ENCODE data around the gene CLCN1.

CLCN1 gene

DNA sequence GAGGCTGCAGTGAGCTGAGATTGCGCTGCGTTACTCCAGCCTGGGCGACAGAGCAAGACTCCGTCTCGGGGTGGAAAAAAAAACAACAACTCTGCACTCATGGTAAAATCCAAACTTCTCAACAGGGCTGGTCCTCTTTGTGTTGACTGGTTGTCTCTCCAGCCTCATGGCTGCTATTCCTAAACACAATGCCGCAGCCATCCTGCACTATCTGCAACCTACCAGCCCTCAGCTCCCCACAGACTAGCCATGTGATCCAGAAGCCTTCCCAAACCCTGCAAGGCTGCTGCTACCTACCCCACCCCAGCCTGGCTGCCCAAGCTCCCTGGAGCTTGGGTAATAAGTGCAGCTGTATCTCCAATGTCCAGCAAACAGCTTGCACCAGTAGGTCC is 77.0 kb downstream of the CLCN1 start:
- no peaks in the 10 kb centered on the region for H3K9me3 ChIP-seq (ENCODE audit: control insufficient read depth, low read length)
- peaks cover 34% of the 10 kb centered on the region for H3K4me1 ChIP-seq (ENCODE audit: control insufficient read depth, insufficient read depth, low read length, poor library complexity, severe bottlenecking)
- H3K36me3 ChIP-seq (ENCODE audit: control insufficient read depth, insufficient read depth, low read length), result peaks cover 45% of the 10 kb centered on the region
- WGBS, 2 experiments (ENCODE audit: insufficient coverage in 2 of 2), result 95 to 98% methylated on average over 6 of the region's 6 CpGs
- no peak overlapping the region for H3K4me3 ChIP-seq (ENCODE audit: extremely low read depth, insufficient read depth, low read length, poor library complexity, severe bottlenecking)
- no peak overlapping the region for H3K27ac ChIP-seq (ENCODE audit: low read depth, low read length, severe bottlenecking)

DNA sequence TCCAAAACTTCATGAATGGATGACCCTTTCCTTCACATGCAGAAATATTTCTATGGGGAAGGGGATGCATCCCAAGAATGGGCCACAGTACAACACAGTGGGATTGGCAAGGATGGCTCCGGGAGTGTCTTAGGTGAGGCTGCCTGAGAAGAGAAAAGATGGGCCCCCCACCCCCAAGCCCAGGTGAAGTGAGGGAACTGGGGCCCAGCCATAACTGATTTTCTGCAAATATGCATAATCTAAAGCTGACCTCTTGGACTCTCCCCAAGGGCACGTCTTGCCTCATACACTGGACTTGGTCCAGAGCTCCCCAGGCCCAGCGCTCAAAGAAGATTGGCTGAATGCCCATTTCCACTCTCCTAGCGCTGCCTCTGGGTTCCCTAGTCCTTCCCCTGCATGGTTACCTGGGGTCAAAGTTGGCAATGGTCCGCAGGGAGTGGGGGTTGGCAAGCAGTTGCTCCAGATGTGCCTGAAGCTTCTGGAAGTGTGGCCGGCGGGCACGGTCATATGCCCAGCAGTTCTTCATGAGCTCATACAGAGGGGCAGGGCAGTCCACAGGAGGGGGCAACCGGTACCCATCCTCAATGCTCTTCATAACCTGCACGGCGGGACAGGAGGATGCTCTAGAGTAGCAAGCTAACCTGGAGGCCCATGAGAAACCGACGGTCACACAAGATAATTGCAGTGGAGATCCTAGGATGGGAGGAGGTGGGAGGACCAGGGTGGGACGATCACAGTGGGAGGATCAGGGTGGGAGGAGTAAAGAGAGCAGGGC is 77.5 kb downstream of the CLCN1 start:
- WGBS, 2 experiments (ENCODE audit: insufficient coverage in 2 of 2), result 92 to 94% methylated on average over 9 to 13 of the region's 14 CpGs
- no peak overlapping the region for H3K4me3 ChIP-seq (ENCODE audit: extremely low read depth, insufficient read depth, low read length, poor library complexity, severe bottlenecking)
- no peaks in the 10 kb centered on the region for H3K9me3 ChIP-seq (ENCODE audit: control insufficient read depth, low read length)
- H3K4me1 ChIP-seq (ENCODE audit: control insufficient read depth, insufficient read depth, low read length, poor library complexity, severe bottlenecking), result peaks cover 30% of the 10 kb centered on the region
- no peak overlapping the region for H3K27ac ChIP-seq (ENCODE audit: low read depth, low read length, severe bottlenecking)
- peaks cover 39% of the 10 kb centered on the region for H3K36me3 ChIP-seq (ENCODE audit: control insufficient read depth, insufficient read depth, low read length)

DNA sequence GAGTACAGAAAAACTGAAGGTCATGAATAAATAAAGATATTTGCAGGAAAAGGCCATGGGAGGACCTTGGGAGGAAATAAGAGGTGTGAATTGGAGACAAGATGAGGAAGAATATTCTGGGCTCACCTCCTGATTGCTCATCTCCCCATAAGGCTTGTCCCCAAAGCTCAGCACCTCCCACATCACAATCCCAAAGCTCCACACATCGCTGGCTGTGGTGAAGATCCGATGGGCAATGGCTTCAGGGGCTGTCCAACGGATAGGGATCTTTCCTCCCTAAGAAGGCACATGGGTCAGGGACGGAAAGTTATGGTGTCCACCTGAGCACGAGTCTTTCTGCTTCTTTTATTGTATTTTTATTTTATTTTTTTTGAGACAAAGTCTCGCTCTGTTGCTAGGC is 78.2 kb downstream of the CLCN1 start:
- Histone ChIP-seq H3K36me3 (ENCODE audit: control insufficient read depth, insufficient read depth, low read length) (peaks cover 33% of the 10 kb centered on the region), H3K4me1 (ENCODE audit: control insufficient read depth, insufficient read depth, low read length, poor library complexity, severe bottlenecking) (peaks cover 25% of the 10 kb centered on the region), H3K4me3 (ENCODE audit: extremely low read depth, insufficient read depth, low read length, poor library complexity, severe bottlenecking) (no peak overlapping the region), H3K9me3 (ENCODE audit: control insufficient read depth, low read length) (no peaks in the 10 kb centered on the region), H3K27ac (ENCODE audit: low read depth, low read length, severe bottlenecking) (no peak overlapping the region)
- 97% methylated on average over 3 to 4 of the region's 6 CpGs for WGBS, 2 experiments (ENCODE audit: insufficient coverage in 2 of 2)

GRCh38 chr7:143394777-143395176 is 78.9 kb downstream of the CLCN1 start:
- H3K27ac ChIP-seq (ENCODE audit: low read depth, low read length, severe bottlenecking), result no peak overlapping the region
- WGBS, 2 experiments (ENCODE audit: insufficient coverage in 2 of 2), result 83 to 91% methylated on average over 6 of the region's 6 CpGs
- H3K4me3 ChIP-seq (ENCODE audit: extremely low read depth, insufficient read depth, low read length, poor library complexity, severe bottlenecking), result no peak overlapping the region
- peaks cover 26% of the 10 kb centered on the region for H3K36me3 ChIP-seq (ENCODE audit: control insufficient read depth, insufficient read depth, low read length)
- H3K9me3 ChIP-seq (ENCODE audit: control insufficient read depth, low read length), result no peaks in the 10 kb centered on the region
- peaks cover 17% of the 10 kb centered on the region for H3K4me1 ChIP-seq (ENCODE audit: control insufficient read depth, insufficient read depth, low read length, poor library complexity, severe bottlenecking)

GRCh38 chr7:143395187-143396149 is 79.6 kb downstream of the CLCN1 start:
- Histone ChIP-seq H3K9me3 (ENCODE audit: control insufficient read depth, low read length) (no peaks in the 10 kb centered on the region), H3K4me3 (ENCODE audit: extremely low read depth, insufficient read depth, low read length, poor library complexity, severe bottlenecking) (no peak overlapping the region), H3K27ac (ENCODE audit: low read depth, low read length, severe bottlenecking) (no peak overlapping the region), H3K36me3 (ENCODE audit: control insufficient read depth, insufficient read depth, low read length) (peaks cover 19% of the 10 kb centered on the region), H3K4me1 (ENCODE audit: control insufficient read depth, insufficient read depth, low read length, poor library complexity, severe bottlenecking) (peaks cover 14% of the 10 kb centered on the region)
- 87 to 89% methylated on average over 17 of the region's 21 CpGs for WGBS, 2 experiments (ENCODE audit: insufficient coverage in 2 of 2)

GRCh38 chr7:143396182-143396581 is 80.3 kb downstream of the CLCN1 start:
- H3K4me3 ChIP-seq (ENCODE audit: extremely low read depth, insufficient read depth, low read length, poor library complexity, severe bottlenecking), result no peak overlapping the region
- 55 to 80% methylated on average over 2 to 7 of the region's 7 CpGs for WGBS, 2 experiments (ENCODE audit: insufficient coverage in 2 of 2)
- peaks cover 9% of the 10 kb centered on the region for H3K4me1 ChIP-seq (ENCODE audit: control insufficient read depth, insufficient read depth, low read length, poor library complexity, severe bottlenecking)
- H3K9me3 ChIP-seq (ENCODE audit: control insufficient read depth, low read length), result no peaks in the 10 kb centered on the region
- H3K27ac ChIP-seq (ENCODE audit: low read depth, low read length, severe bottlenecking), result no peak overlapping the region
- H3K36me3 ChIP-seq (ENCODE audit: control insufficient read depth, insufficient read depth, low read length), result peaks cover 12% of the 10 kb centered on the region

DNA sequence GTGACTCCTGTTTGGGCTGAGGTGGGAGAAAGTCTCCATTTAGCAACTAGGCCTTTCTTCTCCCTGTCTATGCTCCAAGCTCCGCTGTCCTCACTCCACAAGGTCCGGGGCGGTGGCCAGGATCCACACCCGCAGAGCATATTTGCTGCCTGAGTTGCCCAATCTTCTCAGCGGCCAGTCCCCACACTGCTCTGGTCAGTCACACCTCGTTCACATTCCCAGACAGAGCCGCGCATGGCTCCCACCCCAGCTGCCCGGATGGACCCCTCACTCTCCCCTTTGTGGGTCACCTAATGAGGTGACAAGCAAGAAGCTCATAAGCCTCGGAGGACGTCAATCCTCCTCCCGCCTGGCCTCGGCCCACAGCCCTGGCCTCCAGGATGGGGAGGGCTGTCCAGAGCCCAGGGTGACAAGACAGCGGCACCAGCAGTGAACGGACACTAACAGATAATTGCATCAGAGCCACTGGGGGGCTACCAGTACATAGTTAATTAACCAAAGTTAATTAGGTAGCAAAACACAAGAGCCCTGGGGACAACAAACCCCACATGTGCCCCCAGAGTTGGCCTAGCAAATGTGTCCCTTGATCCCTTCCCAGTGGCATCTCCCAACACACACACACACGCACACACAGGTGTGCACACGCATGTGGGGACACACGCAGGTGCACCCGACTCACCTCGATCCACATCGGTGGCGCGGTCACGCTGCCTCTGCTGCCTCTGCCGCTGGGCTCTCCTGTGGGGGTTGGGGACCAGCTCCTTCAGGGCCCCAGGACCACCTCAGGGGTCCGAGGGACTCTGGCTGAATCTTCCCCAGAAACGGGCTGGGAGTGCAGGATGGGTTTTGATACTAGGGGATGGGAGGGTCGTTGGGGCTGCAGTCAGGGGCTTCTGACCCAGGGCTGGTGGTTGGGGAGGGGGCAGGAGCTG is 81.0 kb downstream of the CLCN1 start:
- no peak overlapping the region for H3K4me3 ChIP-seq (ENCODE audit: extremely low read depth, insufficient read depth, low read length, poor library complexity, severe bottlenecking)
- no peak overlapping the region for H3K27ac ChIP-seq (ENCODE audit: low read depth, low read length, severe bottlenecking)
- H3K4me1 ChIP-seq (ENCODE audit: control insufficient read depth, insufficient read depth, low read length, poor library complexity, severe bottlenecking), result peaks cover 3% of the 10 kb centered on the region
- H3K9me3 ChIP-seq (ENCODE audit: control insufficient read depth, low read length), result no peaks in the 10 kb centered on the region
- 90 to 94% methylated on average over 23 to 27 of the region's 28 CpGs for WGBS, 2 experiments (ENCODE audit: insufficient coverage in 2 of 2)
- peaks cover 5% of the 10 kb centered on the region for H3K36me3 ChIP-seq (ENCODE audit: control insufficient read depth, insufficient read depth, low read length)

DNA sequence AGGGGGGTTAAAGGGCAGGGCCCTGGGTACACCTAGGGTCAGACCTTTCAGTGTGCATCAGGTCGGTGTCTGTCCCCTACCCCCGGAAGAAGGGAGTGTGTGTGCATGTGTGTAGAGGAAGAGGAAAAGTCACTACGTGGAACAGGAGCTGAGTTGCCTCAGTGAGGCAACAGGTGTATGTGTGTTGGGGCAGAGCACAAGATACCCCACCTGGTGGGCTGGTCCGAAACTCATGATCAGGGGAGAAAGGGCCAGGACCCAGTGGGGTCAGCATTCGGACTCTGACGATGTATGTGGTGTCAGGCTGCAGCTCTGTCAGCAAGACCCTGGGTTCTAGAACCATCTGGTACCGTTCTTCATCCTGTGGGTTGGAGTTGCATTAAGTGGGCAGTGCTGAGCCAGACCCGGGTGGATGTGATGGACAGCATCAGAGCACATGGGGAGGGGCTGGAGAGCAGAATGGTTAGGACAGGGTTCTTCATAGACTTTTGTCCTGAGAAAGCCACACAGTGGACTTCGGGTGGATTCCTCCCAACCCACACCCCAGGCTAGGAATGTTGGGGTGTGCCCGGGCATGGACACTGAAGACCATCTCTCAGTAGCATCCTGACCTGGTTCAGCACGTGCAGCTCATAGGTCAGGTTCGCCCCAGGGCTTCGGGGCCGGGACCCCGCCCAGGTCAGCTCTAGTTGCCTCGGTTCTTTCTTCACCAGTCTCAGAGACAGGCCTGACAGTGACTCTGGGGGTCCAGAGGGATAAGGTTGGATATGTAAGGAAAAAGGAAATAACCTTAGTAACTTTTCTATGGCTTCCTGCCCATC is 82.0 kb downstream of the CLCN1 start:
- 91 to 94% methylated on average over 15 of the region's 16 CpGs for WGBS, 2 experiments (ENCODE audit: insufficient coverage in 2 of 2)
- H3K4me3 ChIP-seq (ENCODE audit: extremely low read depth, insufficient read depth, low read length, poor library complexity, severe bottlenecking), result no peak overlapping the region

GRCh38 chr7:143398616-143399015 is 82.7 kb downstream of the CLCN1 start:
- WGBS, 2 experiments (ENCODE audit: insufficient coverage in 2 of 2), result 88 to 95% methylated on average over 7 to 9 of the region's 14 CpGs
- Histone ChIP-seq H3K4me3 (ENCODE audit: extremely low read depth, insufficient read depth, low read length, poor library complexity, severe bottlenecking) (no peak overlapping the region), H3K36me3 (ENCODE audit: control insufficient read depth, insufficient read depth, low read length) (no peaks in the 10 kb centered on the region)

More for the DNA sequence above, 82.0 kb downstream of the CLCN1 start:
- Histone ChIP-seq H3K4me1 (ENCODE audit: control insufficient read depth, insufficient read depth, low read length, poor library complexity, severe bottlenecking) (peaks cover 3% of the 10 kb centered on the region), H3K9me3 (ENCODE audit: control insufficient read depth, low read length) (no peaks in the 10 kb centered on the region), H3K36me3 (ENCODE audit: control insufficient read depth, insufficient read depth, low read length) (no peaks in the 10 kb centered on the region), H3K27ac (ENCODE audit: low read depth, low read length, severe bottlenecking) (no peak overlapping the region)

More at GRCh38 chr7:143398616-143399015, 82.7 kb downstream of the CLCN1 start:
- Histone ChIP-seq H3K9me3 (ENCODE audit: control insufficient read depth, low read length) (no peaks in the 10 kb centered on the region), H3K4me1 (ENCODE audit: control insufficient read depth, insufficient read depth, low read length, poor library complexity, severe bottlenecking) (peaks cover 3% of the 10 kb centered on the region), H3K27ac (ENCODE audit: low read depth, low read length, severe bottlenecking) (no peak overlapping the region)

All from mesodermal cell (in vitro differentiated cells).